ELR (cell line): ENCODE results near the gene BMP10.

Source experiments
- DNase-seq: peaks from one replicate; pipeline ENCODE4 v3.0.0-alpha.2; 2015; ENCODE audit warnings: low read depth

The BMP10 gene

GRCh38 chr2:68817306-68817705 is 53.9 kb downstream of the BMP10 start:
- no peak for DNase-seq
